Hepatic stellate cell (primary cell): ENCODE measurements around the gene ASS1.
A peak's percentile ranks its signal among the peaks of the same experiment; 100 is the strongest.

Experiments
- DNase-seq: peaks from one replicate; pipeline ENCODE4 v3.0.0; 2011; ENCODE audit warnings: low spot score

The ASS1 gene

DNA sequence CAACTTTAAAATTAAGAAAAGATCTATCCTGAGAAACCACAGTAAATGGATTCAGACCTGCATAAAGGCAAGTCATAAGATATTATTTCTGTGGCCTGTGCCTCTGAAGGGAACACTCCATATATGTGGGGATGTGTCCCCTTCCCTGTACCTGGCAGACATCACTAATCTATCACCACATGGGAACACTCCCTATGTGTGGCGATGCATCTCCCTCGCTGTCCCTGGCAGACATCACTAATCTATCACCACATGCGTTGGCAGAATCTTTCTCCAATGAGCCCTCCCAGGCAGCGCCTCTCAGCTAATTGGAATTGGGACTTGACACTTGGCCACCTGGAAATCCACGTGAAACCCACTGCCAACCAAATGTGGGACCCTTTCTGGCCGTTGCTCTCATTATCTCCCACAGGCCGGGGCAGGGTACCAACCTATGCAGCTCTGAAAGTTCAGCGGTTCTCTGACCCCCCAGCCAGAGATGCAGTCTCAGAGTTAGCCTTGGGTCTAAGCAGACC is 25.2 kb upstream of the ASS1 start:
- DNase-seq, result no peak

DNA sequence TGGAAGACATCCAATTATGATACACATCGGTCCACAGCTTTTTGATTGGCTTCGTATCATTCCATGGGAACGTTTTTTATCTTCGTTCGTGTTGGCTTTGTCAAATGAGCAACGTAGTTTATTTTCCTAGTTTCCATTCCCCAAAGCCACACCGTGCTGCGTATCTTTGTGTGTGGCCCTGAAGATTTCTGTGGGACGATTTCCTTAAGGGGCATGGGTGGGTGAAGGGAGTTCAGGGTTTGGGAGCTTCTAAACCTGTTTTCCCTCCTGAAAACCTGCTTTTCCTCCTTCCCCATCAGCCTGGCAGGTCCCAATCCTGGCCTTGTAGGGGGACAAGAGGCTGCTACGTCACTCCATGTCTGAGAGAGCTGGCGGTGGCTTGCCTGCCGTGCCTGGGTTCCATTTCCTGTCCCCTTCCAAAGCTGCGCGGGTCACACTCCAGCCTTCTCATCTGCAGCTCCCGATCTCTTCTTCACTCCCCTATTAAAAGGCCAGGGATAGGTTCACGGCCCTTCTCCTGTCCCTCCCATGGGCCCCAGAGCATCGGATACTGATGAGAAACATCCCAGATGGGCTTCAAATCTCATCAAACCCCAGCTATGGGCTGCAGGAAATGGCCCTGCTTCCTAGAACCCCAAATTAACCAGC is 23.5 kb upstream of the ASS1 start:
- DNase-seq, result no peak

- DNase-seq, result peak; percentile 74
Observed at GRCh38 chr9:130421802-130422276, 22.9 kb upstream of the ASS1 start.

- DNase-seq, result no peak
Observed at GRCh38 chr9:130422546-130422945, 22.2 kb upstream of the ASS1 start.

DNA sequence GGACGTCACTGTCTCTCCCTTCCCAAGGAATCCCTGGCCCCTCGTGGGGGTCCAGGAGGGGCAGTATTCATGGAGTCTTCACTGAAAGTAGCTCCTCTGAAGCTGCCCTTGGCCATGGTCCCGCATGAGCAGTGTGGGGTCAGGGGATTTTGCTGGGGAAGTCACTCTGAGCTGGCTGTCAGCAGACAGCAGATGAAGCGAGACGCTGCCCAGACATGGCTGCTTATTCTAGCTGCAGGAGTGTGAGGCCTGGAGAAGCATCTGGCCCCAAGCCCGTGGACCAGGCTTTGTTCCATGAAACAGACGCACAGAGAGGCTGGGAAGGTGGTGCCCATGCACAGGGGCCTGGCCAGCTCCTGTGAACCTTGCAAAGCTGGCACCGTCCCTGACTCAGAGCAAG is 21.5 kb upstream of the ASS1 start:
- no peak for DNase-seq

DNA sequence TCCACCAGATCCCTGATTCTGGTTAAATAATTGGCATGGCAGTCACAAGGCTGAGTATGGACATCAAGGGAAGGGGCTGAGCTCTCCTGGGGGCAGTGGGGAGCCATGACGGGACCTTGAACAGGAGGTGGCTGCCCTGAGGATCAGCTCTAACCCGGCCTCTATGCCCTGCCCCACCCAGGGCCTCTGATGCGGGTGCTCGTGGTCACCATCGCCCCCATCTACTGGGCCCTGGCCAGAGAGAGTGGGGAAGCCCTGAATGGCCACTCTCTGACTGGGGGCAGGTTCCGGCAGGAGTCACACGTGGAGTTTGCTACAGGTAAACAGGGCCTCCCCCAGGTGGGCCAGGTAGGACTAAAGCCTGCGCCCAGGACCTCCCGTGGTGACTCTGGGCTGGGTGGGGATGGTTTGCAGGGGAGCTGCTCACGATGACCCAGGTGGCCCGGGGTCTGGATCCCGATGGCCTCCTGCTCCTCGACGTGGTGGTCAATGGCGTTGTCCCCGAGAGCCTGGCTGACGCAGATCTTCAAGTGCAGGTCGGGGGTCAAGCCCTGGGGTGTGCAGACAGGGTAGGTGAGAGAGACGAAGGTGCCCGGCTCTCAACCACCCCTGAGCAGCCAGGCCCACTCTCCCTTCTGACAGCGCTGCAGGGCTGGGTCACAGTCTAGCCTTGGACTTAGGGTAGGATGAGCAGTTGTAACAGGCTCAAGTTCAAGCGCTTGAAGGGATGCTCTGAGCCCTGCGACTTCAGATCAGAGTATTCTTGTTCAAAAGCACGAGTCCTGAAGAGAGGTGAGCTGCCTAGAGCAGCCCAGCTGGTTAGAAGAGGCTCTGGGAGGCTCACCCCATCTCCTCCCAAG is 19.9 kb upstream of the ASS1 start:
- no peak for DNase-seq

- DNase-seq, result no peak
Observed at GRCh38 chr9:130425741-130426466, 18.9 kb upstream of the ASS1 start.

GRCh38 chr9:130426467-130426773 is 18.3 kb upstream of the ASS1 start:
- DNase-seq, result no peak

GRCh38 chr9:130426883-130427282 is 17.9 kb upstream of the ASS1 start:
- peak; percentile 38 for DNase-seq

- DNase-seq, result no peak
Observed at GRCh38 chr9:130427326-130427725, 17.4 kb upstream of the ASS1 start.

GRCh38 chr9:130428086-130428665 is 16.6 kb upstream of the ASS1 start:
- DNase-seq, result no peak

DNA sequence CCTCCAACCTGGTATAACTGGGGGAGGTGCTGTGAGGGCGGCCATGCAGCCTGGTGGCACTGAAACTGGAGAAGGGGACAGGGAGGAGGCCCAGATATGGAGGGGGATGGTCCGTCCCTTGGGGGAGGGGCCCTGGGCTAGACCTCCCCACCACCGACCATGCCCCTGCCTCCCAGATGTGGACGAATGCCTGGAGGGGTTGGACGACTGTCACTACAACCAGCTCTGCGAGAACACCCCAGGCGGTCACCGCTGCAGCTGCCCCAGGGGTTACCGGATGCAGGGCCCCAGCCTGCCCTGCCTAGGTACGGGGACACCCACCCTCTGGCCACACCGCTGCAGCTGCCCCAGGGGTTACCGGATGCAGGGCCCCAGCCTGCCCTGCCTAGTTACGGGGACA is 15.4 kb upstream of the ASS1 start:
- DNase-seq, result no peak

DNA sequence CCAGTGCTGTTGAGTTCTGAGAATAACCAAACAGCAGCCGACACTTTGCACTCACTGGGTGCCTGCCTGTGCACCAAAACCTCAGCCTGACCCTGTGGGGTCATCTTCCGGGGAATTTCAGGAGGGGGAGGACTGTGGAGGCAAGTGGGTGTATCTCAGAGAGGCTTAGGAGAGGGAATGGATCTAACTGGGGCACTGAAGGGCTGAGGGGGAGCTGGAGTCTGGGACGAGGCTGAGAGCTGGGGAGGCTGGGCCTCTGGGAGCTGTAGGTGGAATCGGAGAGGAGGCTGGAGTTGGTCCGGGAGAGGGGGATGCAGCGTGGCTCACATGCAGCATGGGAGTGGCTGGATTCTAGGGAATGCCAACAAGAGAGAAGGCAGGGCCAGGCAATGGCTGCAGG is 14.9 kb upstream of the ASS1 start:
- no peak for DNase-seq

DNA sequence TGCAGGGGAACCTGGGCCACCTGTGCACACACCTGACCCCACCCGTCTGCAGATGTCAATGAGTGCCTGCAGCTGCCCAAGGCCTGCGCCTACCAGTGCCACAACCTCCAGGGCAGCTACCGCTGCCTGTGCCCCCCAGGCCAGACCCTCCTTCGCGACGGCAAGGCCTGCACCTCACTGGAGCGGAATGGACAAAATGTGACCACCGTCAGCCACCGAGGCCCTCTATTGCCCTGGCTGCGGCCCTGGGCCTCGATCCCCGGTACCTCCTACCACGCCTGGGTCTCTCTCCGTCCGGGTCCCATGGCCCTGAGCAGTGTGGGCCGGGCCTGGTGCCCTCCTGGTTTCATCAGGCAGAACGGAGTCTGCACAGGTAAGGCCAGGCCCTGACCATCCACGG is 14.5 kb upstream of the ASS1 start:
- no peak for DNase-seq

DNA sequence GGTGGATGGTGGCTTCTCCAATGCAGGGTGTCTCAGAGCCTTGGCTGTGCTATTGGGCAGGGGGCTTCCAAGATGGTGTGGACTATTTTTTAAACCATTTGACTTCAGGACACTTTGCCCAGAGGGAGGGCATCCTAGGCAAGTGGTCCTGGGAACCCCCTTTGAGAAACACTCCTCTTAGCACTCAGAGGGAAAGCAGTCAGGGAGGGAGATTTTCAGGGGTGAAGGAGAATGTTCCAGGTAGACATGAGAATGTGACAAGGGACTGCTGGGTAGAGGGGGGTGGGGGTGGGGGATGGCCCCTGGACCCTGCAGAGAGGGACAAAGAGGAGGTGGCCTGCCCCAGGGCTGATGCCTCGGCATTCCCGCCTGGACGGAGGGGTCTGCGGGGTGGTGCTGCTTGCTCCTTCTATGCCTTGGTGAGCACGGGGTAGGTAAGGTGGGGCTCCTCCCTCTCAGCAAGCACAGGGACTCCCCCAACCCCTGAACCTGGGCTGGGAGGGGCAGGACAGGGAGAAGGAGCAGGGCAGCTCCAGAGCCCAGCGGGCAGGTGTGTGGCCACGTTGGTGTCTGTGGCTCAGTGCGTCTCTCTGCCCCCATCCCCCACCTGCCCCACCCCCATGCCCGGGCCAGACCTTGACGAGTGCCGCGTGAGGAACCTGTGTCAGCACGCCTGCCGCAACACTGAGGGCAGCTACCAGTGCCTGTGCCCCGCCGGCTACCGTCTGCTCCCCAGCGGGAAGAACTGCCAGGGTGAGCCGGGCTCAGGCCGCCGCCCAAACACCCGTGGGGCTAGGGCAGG is 13.8 kb upstream of the ASS1 start:
- no peak for DNase-seq

GRCh38 chr9:130431536-130432303 is 13.0 kb upstream of the ASS1 start:
- no peak for DNase-seq

GRCh38 chr9:130432362-130432761 is 12.4 kb upstream of the ASS1 start:
- DNase-seq, result no peak

DNA sequence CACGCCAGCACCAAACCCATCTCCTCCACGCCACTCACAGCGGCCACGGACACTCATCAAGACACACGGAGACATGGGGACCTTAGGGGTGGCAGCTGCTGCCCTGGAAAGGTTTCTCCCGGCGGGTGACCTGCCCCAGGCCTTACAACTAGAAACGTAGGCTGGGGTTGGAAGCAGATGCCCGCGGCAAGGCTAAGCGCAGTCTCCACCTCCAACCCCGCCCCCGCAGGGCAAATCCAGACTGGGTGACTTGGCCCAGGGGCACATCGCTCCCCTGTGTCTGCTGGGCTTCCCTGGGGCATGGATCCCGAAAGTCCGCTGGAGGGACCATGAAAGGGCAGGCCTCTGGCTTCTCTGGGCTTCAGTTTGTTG is 12.0 kb upstream of the ASS1 start:
- DNase-seq, result no peak

DNA sequence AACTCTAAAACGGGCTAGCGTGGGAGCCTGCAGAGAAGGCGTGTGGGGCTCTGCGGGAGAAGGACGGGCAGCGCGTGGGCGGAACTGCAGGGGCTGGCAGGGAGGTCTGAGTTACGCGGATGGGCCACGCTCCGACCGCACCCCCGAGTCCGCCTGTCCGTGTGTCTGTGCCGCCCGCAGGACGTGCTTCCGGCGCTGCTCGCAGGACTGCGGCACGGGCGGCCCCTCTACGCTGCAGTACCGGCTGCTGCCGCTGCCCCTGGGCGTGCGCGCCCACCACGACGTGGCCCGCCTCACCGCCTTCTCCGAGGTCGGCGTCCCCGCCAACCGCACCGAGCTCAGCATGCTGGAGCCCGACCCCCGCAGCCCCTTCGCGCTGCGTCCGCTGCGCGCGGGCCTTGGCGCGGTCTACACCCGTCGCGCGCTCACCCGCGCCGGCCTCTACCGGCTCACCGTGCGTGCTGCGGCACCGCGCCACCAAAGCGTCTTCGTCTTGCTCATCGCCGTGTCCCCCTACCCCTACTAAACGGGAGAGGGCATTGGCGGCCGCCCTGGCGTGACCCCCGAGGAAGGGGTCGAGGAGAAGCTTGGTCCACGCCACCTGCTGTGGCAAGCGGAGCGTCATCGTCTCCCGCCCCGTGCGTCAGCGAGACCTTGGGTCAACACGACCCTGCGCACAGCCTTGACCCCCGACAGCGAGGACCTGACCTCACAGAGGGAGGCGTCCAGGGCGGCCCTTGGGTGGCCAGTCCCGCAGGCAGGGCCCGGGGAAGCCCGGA is 11.4 kb upstream of the ASS1 start:
- DNase-seq, result peak; percentile 68

GRCh38 chr9:130433947-130434262 is 10.9 kb upstream of the ASS1 start:
- no peak for DNase-seq
